HepG2 (cell line): ENCODE measurements around the gene TOPBP1. TPM values are rescaled to one million over a fixed set of nuclear protein-coding genes. Genes with fewer than 3 reads are reported as not detected.
A peak's percentile ranks its signal among the peaks of the same experiment; 100 is the strongest.

ENCODE experiments used
- ATAD3A ChIP-seq: sonication (generic); formaldehyde crosslinking; IDR thresholded peaks from 2 replicates; pipeline ENCODE4 v1.4.0; 2020; ENCODE audit warnings: missing genetic modification reagents
- CBX1 ChIP-seq: IDR thresholded peaks from one replicate; pipeline ENCODE4 v1.6.1; 2016; ENCODE audit warnings: antibody characterized with exemption, low read depth
- E2F1 ChIP-seq: sonication (generic); formaldehyde crosslinking; IDR thresholded peaks from 2 replicates; pipeline ENCODE4 v1.5.0; 2020; ENCODE audit warnings: missing genetic modification reagents
- FOXP4 ChIP-seq: sonication (generic); formaldehyde crosslinking; IDR thresholded peaks from 2 replicates; pipeline ENCODE4 v1.4.0; 2020; ENCODE audit warnings: missing genetic modification reagents
- GABPA ChIP-seq, 2 experiments: IDR thresholded peaks; 2 replicates each; pipeline ENCODE4 v1.6.1; 2011 to 2016; ENCODE audit warnings: low read depth in 2 of 2, low read length in 1 of 2, missing biosample characterization in 1 of 2, missing genetic modification characterization in 1 of 2
- GATA4 ChIP-seq: sonication (generic); IDR thresholded peaks from 2 replicates; pipeline ENCODE4 v1.6.1; 2016; ENCODE audit warnings: antibody characterized with exemption, low read depth, borderline replicate concordance
- HNRNPH1 ChIP-seq: fragments of 200-400 bp; formaldehyde crosslinking; optimal IDR thresholded peaks from 2 replicates; pipeline ENCODE3; 2017; ENCODE audit warnings: mild to moderate bottlenecking, low read depth, low read length
- MAFK ChIP-seq, 2 experiments: IDR thresholded peaks in 1 of 2; conservative IDR thresholded peaks in 1 of 2; 2 replicates each; pipeline ENCODE4 v1.6.1; 2011; ENCODE audit warnings: improper control_type of control experiment in 2 of 2, low read length in 2 of 2
- MAX ChIP-seq: IDR thresholded peaks from 2 replicates; pipeline ENCODE4 v1.6.1; 2012; ENCODE audit warnings: inconsistent platforms
- TBX2 ChIP-seq: sonication (generic); formaldehyde crosslinking; IDR thresholded peaks from 2 replicates; pipeline ENCODE4 v1.5.0; 2020; ENCODE audit warnings: missing genetic modification reagents, mild to moderate bottlenecking, borderline replicate concordance
- USF2 ChIP-seq, 2 experiments: sonication (generic) in 1 of 2; formaldehyde crosslinking in 1 of 2; IDR thresholded peaks; 2 replicates each; pipeline versions ENCODE4 v1.5.1 to v1.6.1; 2011 to 2020; ENCODE audit warnings: borderline replicate concordance in 1 of 2, low read depth in 1 of 2, low read length in 1 of 2, mild to moderate bottlenecking in 1 of 2, missing genetic modification reagents in 1 of 2, moderate library complexity in 1 of 2
- ZFP36 ChIP-seq: fragments of 150-350 bp; IDR thresholded peaks from 2 replicates; pipeline ENCODE4 v1.6.1; 2018; ENCODE audit warnings: borderline replicate concordance, low read length, low read depth; ENCODE audit not compliant: partially characterized antibody
- ZMAT5 ChIP-seq: sonication (generic); formaldehyde crosslinking; IDR thresholded peaks from 2 replicates; pipeline ENCODE4 v1.5.0; 2020; ENCODE audit warnings: mild to moderate bottlenecking, low read depth, missing genetic modification reagents, borderline replicate concordance
- ZNF276 ChIP-seq: sonication (generic); formaldehyde crosslinking; IDR thresholded peaks from 2 replicates; pipeline ENCODE4 v1.4.0; 2020; ENCODE audit warnings: mild to moderate bottlenecking, low read depth, missing genetic modification reagents
- ZNF350 ChIP-seq: sonication (generic); formaldehyde crosslinking; IDR thresholded peaks from 2 replicates; pipeline ENCODE4 v1.4.0; 2020; ENCODE audit warnings: mild to moderate bottlenecking, low read depth, missing genetic modification reagents, borderline replicate concordance
- ZNF704 ChIP-seq: sonication (generic); formaldehyde crosslinking; IDR thresholded peaks from 2 replicates; pipeline ENCODE4 v1.8.1; 2023; ENCODE audit warnings: mild to moderate bottlenecking, inconsistent platforms, moderate library complexity, missing genetic modification reagents, borderline replicate concordance
- ZNF883 ChIP-seq: sonication (generic); formaldehyde crosslinking; IDR thresholded peaks from 2 replicates; pipeline ENCODE4 v1.5.1; 2020; ENCODE audit warnings: mild to moderate bottlenecking, missing genetic modification reagents; ENCODE audit errors: not compliant biosample characterization
- ZSCAN30 ChIP-seq: sonication (generic); formaldehyde crosslinking; IDR thresholded peaks from 2 replicates; pipeline ENCODE4 v1.5.0; 2020; ENCODE audit warnings: mild to moderate bottlenecking, missing genetic modification reagents
- polyA plus RNA-seq, 8 experiments: library from polyadenylated mRNA; depleted of rRNA in 3 of 8; stranded (reverse) in 7 of 8; unstranded in 1 of 8; fragments of >200 nt; fragmentation: Illumina TruSeq in 4 of 8; extraction: Trizol in 4 of 8; gene quantifications; 2 replicates each; pipeline versions ENCODE4 v1.2.1 to v1.2.3, GENCODE V29; 2011 to 2016; ENCODE audit warnings: low read depth in 4 of 8, missing spikeins in 1 of 8, mixed read lengths in 1 of 8; ENCODE audit not compliant: insufficient read depth in 1 of 8
- total RNA-seq, 5 experiments: library from RNA; depleted of rRNA; stranded (reverse); fragments of >200 nt; fragmentation: Illumina TruSeq; extraction: Trizol; gene quantifications; 2 replicates each; pipeline ENCODE4 v1.2.3, GENCODE V29; 2016; ENCODE audit warnings: low read depth in 1 of 5

Gene TOPBP1
- total and polyA plus RNA-seq, 2 of the 13 experiments (the other 11 are each of a cell fraction or from before 2014, with no cell fraction given): 24.3 to 42.9 TPM

- no peak for TF ChIP-seq MAFK (conservative IDR thresholded peaks at IDR 0.05 in 1 of 2, IDR thresholded peaks at IDR 0.05 in 1 of 2; ENCODE audit: low read length in 2 of 2)
- TF ChIP-seq ZNF276: no peak
- no peak for TF ChIP-seq ZMAT5 (CRISPR knock-in tag)
- no peak for TF ChIP-seq ZSCAN30 (CRISPR knock-in tag)
- no peak for TF ChIP-seq E2F1 (CRISPR knock-in tag)
- TF ChIP-seq TBX2: no peak
- TF ChIP-seq GATA4: no peak
- TF ChIP-seq ZFP36: no peak
- TF ChIP-seq ZNF350 (CRISPR knock-in tag): no peak
- TF ChIP-seq GABPA (IDR thresholded peaks at IDR 0.05; ENCODE audit: low read depth, low read length): no peak
- no peak for TF ChIP-seq GABPA (CRISPR knock-in tag; IDR thresholded peaks at IDR 0.05; ENCODE audit: low read depth)
- TF ChIP-seq USF2 (IDR thresholded peaks at IDR 0.05; ENCODE audit: low read depth, low read length): no peak
- TF ChIP-seq USF2 (CRISPR knock-in tag; IDR thresholded peaks at IDR 0.05; ENCODE audit: borderline replicate concordance): no peak
- TF ChIP-seq ATAD3A: no peak
- TF ChIP-seq MAX: peak; percentile 55; the same call in 1 of the 2 replicates
- no peak for TF ChIP-seq ZNF883 (CRISPR knock-in tag)
- no peak for TF ChIP-seq CBX1
- TF ChIP-seq FOXP4: no peak
- no peak for TF ChIP-seq HNRNPH1
- TF ChIP-seq ZNF704: no peak
These were observed 14.8 kb upstream of the TOPBP1 start (continued) for GRCh38 chr3:133676336-133677118.
